ENCODE measurements around the gene IFNA6. TPM values are rescaled to one million over a fixed set of nuclear protein-coding genes. Genes with fewer than 3 reads are reported as not detected.
"Not testable (repeated sequence)": the region's sequence is repeated elsewhere in the genome, so short reads cannot be mapped to it uniquely, and the experiment has no call there.

The IFNA6 gene
- not detected for polyA plus RNA-seq (ENCODE audit: low read depth in 6 of 6)

GRCh38 chr9:21350787-21351186, at the start of gene IFNA6:
Gene IFNA6 (minus strand): TSS chr9:21350887. CDS start chr9:21350887, 0 bp downstream.
- H3K27ac Mint-ChIP-seq = no peak within 1 kb of the TSS
- H3K27me3 Mint-ChIP-seq = peaks cover 34 to 41% (median 40%) of the 10 kb centered on the region in 3 donors
- ATAC-seq (ENCODE audit: low read depth in 2 of 2) (no peak), DNase-seq (no peak)
- H3K9me3 Mint-ChIP-seq = peaks cover 4 to 9% (median 5%) of the 10 kb centered on the region in 7 donors
- peaks cover 0 to 8% of the 10 kb centered on the region in 2 donors for H3K36me3 Mint-ChIP-seq
- no peaks in the 10 kb centered on the region for H3K4me1 Mint-ChIP-seq
- H3K4me3 Mint-ChIP-seq = no peak within 1 kb of the TSS

DNA sequence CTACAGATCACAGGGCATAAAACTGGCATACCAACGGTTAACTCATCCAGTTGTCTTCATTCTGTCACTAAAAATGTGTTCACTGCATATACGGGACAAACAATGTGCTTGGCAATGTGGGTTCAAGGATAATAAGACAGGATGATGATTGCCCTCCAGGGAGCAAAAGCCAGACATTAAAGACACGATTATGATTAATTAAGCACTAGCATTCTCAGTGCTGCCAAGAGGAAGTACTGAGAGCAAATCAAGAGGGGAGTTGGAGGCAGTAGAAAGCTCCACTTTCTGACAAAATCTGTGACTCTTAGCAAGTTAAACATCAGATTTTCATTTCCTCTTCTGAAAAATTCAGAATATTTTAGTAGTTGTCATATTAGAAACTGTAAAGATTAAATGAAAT, 49.3 kb upstream of the IFNA6 start:
- Mint-ChIP-seq H3K27ac (no peak overlapping the region), H3K36me3 (peaks cover 0 to 3% of the 10 kb centered on the region in 2 donors), H3K4me1 (peaks cover 8 to 25% (median 24%) of the 10 kb centered on the region in 3 donors), H3K27me3 (peaks cover 64 to 76% (median 72%) of the 10 kb centered on the region in 3 donors), H3K9me3 (peaks cover 0 to 6% (median 0%) of the 10 kb centered on the region in 7 donors), H3K4me3 (no peak overlapping the region)
- DNase-seq (no peak), ATAC-seq (ENCODE audit: low read depth in 2 of 2) (peak in 1 of 2 donors; percentile 37)

DNA sequence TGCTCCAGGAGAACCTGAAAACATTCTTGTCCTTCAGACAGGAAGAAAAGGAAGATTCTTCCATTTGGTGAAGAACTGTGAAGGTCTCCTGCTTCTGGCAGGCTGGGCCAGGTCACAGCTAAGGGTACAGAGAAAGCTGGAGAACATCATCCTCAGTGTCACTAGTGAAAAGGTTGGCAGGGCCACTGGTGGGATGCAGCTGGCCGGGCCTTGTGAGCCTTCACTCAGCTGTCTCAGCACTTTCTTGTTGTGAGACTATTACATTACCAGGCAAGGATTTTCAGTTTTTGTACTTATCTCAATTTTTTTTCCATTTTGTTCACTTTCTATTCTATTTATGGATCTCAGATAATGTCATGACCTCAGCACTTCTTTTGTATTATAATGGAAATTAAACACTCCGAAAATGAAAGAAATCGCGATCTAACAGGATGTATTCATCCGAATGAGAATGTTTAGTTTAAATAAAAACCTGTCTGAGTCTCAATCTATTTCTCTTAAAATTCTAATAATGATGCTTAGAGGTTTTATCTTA, 48.3 kb upstream of the IFNA6 start:
- Mint-ChIP-seq H3K36me3 (peaks cover 0 to 3% of the 10 kb centered on the region in 2 donors), H3K4me3 (no peak overlapping the region), H3K4me1 (peaks cover 8 to 25% (median 24%) of the 10 kb centered on the region in 3 donors), H3K27ac (no peak overlapping the region), H3K9me3 (peaks cover 0 to 6% (median 0%) of the 10 kb centered on the region in 7 donors), H3K27me3 (peaks cover 62 to 76% (median 72%) of the 10 kb centered on the region in 3 donors)
- no peak for DNase-seq
- no peak for ATAC-seq (ENCODE audit: low read depth in 2 of 2)

DNA sequence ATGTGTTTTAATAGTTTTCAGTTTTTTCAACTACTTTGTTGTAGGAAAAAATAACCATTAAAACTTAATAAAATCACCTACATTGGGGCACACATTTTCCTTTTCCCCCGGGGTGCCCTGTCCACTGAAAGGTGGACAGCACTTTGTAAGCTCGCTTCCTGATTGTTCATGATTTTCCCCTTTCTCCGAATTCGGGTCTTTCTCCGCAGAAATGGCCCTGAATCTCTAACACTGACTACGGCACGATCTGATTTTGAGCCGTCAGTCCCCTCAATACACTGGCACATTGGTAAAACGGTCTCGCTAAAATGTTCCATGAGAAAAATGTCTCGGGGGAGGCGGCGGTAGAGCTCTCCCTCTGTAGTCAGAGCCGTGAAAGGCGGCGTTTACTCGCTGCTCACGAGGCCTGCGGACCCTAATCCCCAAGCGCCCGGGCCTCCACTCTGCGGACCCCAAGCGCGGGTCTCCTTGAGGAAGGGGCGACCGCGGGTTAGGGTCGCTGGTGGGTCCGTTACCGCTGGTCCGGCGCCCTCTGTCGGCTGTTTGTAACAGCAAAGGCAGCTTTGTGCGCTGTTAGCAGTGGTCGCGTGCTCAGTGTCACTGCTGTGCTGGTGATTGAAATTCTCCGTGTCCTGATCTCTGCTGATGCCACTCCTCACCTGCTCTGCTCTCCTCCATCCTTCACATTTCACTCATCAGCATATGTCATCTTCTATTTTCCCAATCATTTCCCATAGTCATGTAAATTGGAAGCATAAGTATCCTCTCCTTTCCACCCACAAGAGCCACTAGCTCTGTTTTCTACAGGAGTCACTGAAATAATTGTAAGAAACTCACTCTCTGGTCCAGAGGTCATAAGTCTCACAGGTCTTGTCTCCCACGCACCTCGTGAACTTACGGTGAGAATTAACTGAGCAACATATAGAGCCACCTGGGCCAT, 45.4 kb upstream of the IFNA6 start:
- peak; percentile 63 to 75 for ATAC-seq (ENCODE audit: low read depth in 2 of 2)
- H3K27ac Mint-ChIP-seq = peak overlapping the region in 1 of 6 donors; percentile 56
- peaks cover 72 to 84% (median 80%) of the 10 kb centered on the region in 3 donors for H3K27me3 Mint-ChIP-seq

DNA sequence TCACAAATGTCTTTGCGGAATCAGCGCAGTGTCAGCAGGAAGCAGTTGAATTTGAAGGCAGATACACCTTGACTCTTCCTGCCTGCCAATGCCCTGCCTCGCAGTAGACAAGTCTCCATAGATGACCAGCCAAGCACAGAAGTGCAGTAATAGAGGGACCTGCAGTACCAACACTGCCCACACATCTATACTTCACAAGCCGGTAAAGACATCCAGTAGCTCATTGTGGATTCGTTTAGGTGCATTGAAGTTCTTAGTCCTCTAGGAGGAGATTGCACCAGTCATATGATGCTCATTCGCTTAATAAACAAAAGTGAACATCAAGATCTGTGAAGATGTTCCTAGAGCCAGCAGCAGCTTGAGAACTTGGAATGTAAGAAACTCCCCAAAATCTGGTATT, 41.6 kb upstream of the IFNA6 start:
- H3K9me3 Mint-ChIP-seq = peaks cover 0 to 3% (median 0%) of the 10 kb centered on the region in 7 donors
- DNase-seq = no peak

More for the DNA sequence above, 45.4 kb upstream of the IFNA6 start:
- Mint-ChIP-seq H3K9me3 (peaks cover 0 to 6% (median 0%) of the 10 kb centered on the region in 7 donors), H3K4me1 (peaks cover 12 to 19% (median 15%) of the 10 kb centered on the region in 3 donors), H3K36me3 (peaks cover 0 to 3% of the 10 kb centered on the region in 2 donors), H3K4me3 (peak overlapping the region in 7 of 8 donors; percentile 7 to 74 (median 66))
- peak; percentile 44 for DNase-seq

GRCh38 chr9:21385131-21385670, 34.5 kb upstream of the IFNA6 start, which contains the start of gene IFNA2:
Gene IFNA2 (minus strand): TSS chr9:21385398. CDS start chr9:21385329, 69 bp downstream.
- peak within 1 kb of the TSS in 3 of 6 donors; percentile 21 to 77 (median 63) for H3K27ac Mint-ChIP-seq
- H3K36me3 Mint-ChIP-seq = no peaks in the 10 kb centered on the region
- ATAC-seq (ENCODE audit: low read depth in 2 of 2) = peak; percentile 51 to 52
- H3K4me1 Mint-ChIP-seq = peaks cover 17 to 30% (median 22%) of the 10 kb centered on the region in 3 donors
- peak; percentile 57 for DNase-seq
- peaks cover 38 to 48% (median 41%) of the 10 kb centered on the region in 3 donors for H3K27me3 Mint-ChIP-seq
- peak within 1 kb of the TSS in 4 of 8 donors; percentile 2 to 71 (median 60) for H3K4me3 Mint-ChIP-seq
- peaks cover 0 to 13% (median 0%) of the 10 kb centered on the region in 7 donors for H3K9me3 Mint-ChIP-seq

More for the DNA sequence above, 41.6 kb upstream of the IFNA6 start:
- Mint-ChIP-seq H3K27ac (no peak overlapping the region), H3K4me3 (no peak overlapping the region), H3K4me1 (peaks cover 10 to 13% (median 12%) of the 10 kb centered on the region in 3 donors), H3K27me3 (peaks cover 70 to 86% (median 80%) of the 10 kb centered on the region in 3 donors), H3K36me3 (no peaks in the 10 kb centered on the region)
- ATAC-seq (ENCODE audit: low read depth in 2 of 2) = peak; percentile 78 to 90

- H3K9me3 Mint-ChIP-seq = peaks cover 0 to 13% (median 0%) of the 10 kb centered on the region in 7 donors
- H3K27ac Mint-ChIP-seq = peak overlapping the region in 1 of 6 donors; percentile 5
- H3K27me3 Mint-ChIP-seq = peaks cover 33 to 36% (median 35%) of the 10 kb centered on the region in 3 donors
Measured at GRCh38 chr9:21383627-21384026, 32.9 kb upstream of the IFNA6 start.

GRCh38 chr9:21381448-21382339, 31.0 kb upstream of the IFNA6 start:
- Mint-ChIP-seq H3K4me3 (peak overlapping the region in 6 of 8 donors; percentile 1 to 56 (median 42)), H3K9me3 (peaks cover 0 to 13% (median 0%) of the 10 kb centered on the region in 7 donors), H3K36me3 (no peaks in the 10 kb centered on the region), H3K27ac (peak overlapping the region; percentile 16 to 93 (median 80)), H3K27me3 (peaks cover 18 to 31% (median 28%) of the 10 kb centered on the region in 3 donors), H3K4me1 (peaks cover 17 to 32% (median 22%) of the 10 kb centered on the region in 3 donors)
- ATAC-seq (ENCODE audit: low read depth in 2 of 2) (peak; percentile 92 to 94), DNase-seq (peak; percentile 84)

More at GRCh38 chr9:21383627-21384026, 32.9 kb upstream of the IFNA6 start:
- H3K4me3 Mint-ChIP-seq = peak overlapping the region in 1 of 8 donors; percentile 53
- DNase-seq (no peak), ATAC-seq (ENCODE audit: low read depth in 2 of 2) (no peak)
- peaks cover 17 to 31% (median 22%) of the 10 kb centered on the region in 3 donors for H3K4me1 Mint-ChIP-seq
- H3K36me3 Mint-ChIP-seq = no peaks in the 10 kb centered on the region

- H3K4me3 Mint-ChIP-seq; DNase-seq; ATAC-seq (ENCODE audit: low read depth in 2 of 2); H3K9me3 Mint-ChIP-seq: not testable (repeated sequence)
- peaks cover 2 to 12% (median 5%) of the 10 kb centered on the region in 3 donors for H3K4me1 Mint-ChIP-seq
- H3K36me3 Mint-ChIP-seq = peaks cover 0 to 11% of the 10 kb centered on the region in 2 donors
- peaks cover 39 to 56% (median 47%) of the 10 kb centered on the region in 3 donors for H3K27me3 Mint-ChIP-seq
- H3K27ac Mint-ChIP-seq = peak overlapping the region in 1 of 6 donors; percentile 65
Measured at GRCh38 chr9:21371467-21371866, 20.8 kb upstream of the IFNA6 start.

- ATAC-seq (ENCODE audit: low read depth in 2 of 2) = no peak
- Mint-ChIP-seq H3K4me3 (no peak within 1 kb of the TSS), H3K36me3 (no peaks in the 10 kb centered on the region)
Measured at GRCh38 chr9:21367957-21368356, 17.3 kb upstream of the IFNA6 start, which contains the start of gene IFNA13. Gene IFNA13 (minus strand): TSS chr9:21368057. CDS start chr9:21368010, 47 bp downstream.

GRCh38 chr9:21367169-21367568, 16.5 kb upstream of the IFNA6 start:
- peaks cover 47 to 67% (median 51%) of the 10 kb centered on the region in 3 donors for H3K27me3 Mint-ChIP-seq
- not testable (repeated sequence) for H3K36me3 Mint-ChIP-seq, H3K9me3 Mint-ChIP-seq, H3K4me3 Mint-ChIP-seq
- H3K27ac Mint-ChIP-seq = peak overlapping the region in 1 of 6 donors; percentile 33
- peak; percentile 19 for DNase-seq
- ATAC-seq (ENCODE audit: low read depth in 2 of 2) = peak; percentile 89
- peaks cover 3 to 13% (median 7%) of the 10 kb centered on the region in 3 donors for H3K4me1 Mint-ChIP-seq

More at GRCh38 chr9:21367957-21368356, 17.3 kb upstream of the IFNA6 start, which contains the start of gene IFNA13:
- H3K27ac Mint-ChIP-seq = peak within 1 kb of the TSS in 1 of 6 donors; percentile 33
- peaks cover 47 to 69% (median 51%) of the 10 kb centered on the region in 3 donors for H3K27me3 Mint-ChIP-seq
- H3K4me1 Mint-ChIP-seq = peaks cover 3 to 13% (median 7%) of the 10 kb centered on the region in 3 donors
- no peak for DNase-seq
- H3K9me3 Mint-ChIP-seq = peaks cover 0 to 2% (median 0%) of the 10 kb centered on the region in 7 donors

- Mint-ChIP-seq H3K27me3 (peaks cover 30 to 42% (median 36%) of the 10 kb centered on the region in 3 donors), H3K27ac (no peak overlapping the region), H3K4me3 (no peak overlapping the region), H3K36me3 (no peaks in the 10 kb centered on the region), H3K9me3 (peaks cover 0 to 2% (median 0%) of the 10 kb centered on the region in 7 donors), H3K4me1 (peaks cover 12 to 17% (median 16%) of the 10 kb centered on the region in 3 donors)
- ATAC-seq (ENCODE audit: low read depth in 2 of 2) = no peak
- DNase-seq = no peak
Measured at GRCh38 chr9:21362287-21362686, 11.6 kb upstream of the IFNA6 start.

Measured in naive B cell (primary cell).